ENCODE measurements around the gene KRCC1.

DNA sequence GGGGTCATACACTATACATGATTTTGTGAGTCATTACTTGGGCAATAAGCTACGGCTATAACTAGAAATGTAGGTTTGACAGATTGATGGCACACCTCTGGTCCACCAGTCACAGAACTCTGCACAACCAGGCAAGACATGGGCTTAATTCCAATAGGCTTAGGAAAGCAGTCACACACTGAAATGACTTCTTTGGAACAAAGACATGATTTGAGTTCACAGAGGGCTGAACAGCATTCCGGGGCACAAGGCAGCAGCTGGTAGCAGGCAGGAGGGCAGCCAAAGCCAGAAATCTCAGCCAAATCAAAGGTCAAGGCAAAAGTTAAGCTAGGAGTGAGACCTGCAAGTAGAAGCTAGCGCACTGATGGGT lies 44.9 kb upstream of the KRCC1 start:
- TF ChIP-seq, protein P1, sequence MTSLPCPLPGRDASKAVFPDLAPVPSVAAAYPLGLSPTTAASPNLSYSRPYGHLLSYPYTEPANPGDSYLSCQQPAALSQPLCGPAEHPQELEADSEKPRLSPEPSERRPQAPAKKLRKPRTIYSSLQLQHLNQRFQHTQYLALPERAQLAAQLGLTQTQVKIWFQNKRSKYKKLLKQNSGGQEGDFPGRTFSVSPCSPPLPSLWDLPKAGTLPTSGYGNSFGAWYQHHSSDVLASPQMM (CRISPR knock-in tag; IDR thresholded peaks at IDR 0.05), result no peak
- TF ChIP-seq TARDBP (IDR thresholded peaks at IDR 0.05), result no peak
- TF ChIP-seq NFRKB (IDR thresholded peaks at IDR 0.05; ENCODE audit: low read depth), result no peak
- TF ChIP-seq, protein P2, sequence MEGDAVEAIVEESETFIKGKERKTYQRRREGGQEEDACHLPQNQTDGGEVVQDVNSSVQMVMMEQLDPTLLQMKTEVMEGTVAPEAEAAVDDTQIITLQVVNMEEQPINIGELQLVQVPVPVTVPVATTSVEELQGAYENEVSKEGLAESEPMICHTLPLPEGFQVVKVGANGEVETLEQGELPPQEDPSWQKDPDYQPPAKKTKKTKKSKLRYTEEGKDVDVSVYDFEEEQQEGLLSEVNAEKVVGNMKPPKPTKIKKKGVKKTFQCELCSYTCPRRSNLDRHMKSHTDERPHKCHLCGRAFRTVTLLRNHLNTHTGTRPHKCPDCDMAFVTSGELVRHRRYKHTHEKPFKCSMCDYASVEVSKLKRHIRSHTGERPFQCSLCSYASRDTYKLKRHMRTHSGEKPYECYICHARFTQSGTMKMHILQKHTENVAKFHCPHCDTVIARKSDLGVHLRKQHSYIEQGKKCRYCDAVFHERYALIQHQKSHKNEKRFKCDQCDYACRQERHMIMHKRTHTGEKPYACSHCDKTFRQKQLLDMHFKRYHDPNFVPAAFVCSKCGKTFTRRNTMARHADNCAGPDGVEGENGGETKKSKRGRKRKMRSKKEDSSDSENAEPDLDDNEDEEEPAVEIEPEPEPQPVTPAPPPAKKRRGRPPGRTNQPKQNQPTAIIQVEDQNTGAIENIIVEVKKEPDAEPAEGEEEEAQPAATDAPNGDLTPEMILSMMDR (IDR thresholded peaks at IDR 0.05 in 2 of 3, conservative IDR thresholded peaks at IDR 0.05 in 1 of 3; ENCODE audit: insufficient read depth in 2 of 3, low read depth in 1 of 3, low read length in 3 of 3), result no peak
- TF ChIP-seq, protein P3, sequence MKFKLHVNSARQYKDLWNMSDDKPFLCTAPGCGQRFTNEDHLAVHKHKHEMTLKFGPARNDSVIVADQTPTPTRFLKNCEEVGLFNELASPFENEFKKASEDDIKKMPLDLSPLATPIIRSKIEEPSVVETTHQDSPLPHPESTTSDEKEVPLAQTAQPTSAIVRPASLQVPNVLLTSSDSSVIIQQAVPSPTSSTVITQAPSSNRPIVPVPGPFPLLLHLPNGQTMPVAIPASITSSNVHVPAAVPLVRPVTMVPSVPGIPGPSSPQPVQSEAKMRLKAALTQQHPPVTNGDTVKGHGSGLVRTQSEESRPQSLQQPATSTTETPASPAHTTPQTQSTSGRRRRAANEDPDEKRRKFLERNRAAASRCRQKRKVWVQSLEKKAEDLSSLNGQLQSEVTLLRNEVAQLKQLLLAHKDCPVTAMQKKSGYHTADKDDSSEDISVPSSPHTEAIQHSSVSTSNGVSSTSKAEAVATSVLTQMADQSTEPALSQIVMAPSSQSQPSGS (CRISPR knock-in tag; IDR thresholded peaks at IDR 0.05), result no peak
- no peak for TF ChIP-seq ZNF146 (CRISPR knock-in tag; IDR thresholded peaks at IDR 0.05; ENCODE audit: unreplicated experiment)
- TF ChIP-seq PTBP1 (IDR thresholded peaks at IDR 0.05; ENCODE audit: low read depth, low read length), result no peak
- TF ChIP-seq, protein P4, sequence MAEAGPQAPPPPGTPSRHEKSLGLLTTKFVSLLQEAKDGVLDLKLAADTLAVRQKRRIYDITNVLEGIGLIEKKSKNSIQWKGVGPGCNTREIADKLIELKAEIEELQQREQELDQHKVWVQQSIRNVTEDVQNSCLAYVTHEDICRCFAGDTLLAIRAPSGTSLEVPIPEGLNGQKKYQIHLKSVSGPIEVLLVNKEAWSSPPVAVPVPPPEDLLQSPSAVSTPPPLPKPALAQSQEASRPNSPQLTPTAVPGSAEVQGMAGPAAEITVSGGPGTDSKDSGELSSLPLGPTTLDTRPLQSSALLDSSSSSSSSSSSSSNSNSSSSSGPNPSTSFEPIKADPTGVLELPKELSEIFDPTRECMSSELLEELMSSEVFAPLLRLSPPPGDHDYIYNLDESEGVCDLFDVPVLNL (CRISPR knock-in tag; IDR thresholded peaks at IDR 0.05; ENCODE audit: low read depth), result no peak
- TF ChIP-seq, protein P5, sequence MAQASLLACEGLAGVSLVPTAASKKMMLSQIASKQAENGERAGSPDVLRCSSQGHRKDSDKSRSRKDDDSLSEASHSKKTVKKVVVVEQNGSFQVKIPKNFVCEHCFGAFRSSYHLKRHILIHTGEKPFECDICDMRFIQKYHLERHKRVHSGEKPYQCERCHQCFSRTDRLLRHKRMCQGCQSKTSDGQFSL (CRISPR knock-in tag; IDR thresholded peaks at IDR 0.05), result no peak
- TF ChIP-seq, protein P5 (tag; IDR thresholded peaks at IDR 0.05), result no peak
- TF ChIP-seq, protein P6, sequence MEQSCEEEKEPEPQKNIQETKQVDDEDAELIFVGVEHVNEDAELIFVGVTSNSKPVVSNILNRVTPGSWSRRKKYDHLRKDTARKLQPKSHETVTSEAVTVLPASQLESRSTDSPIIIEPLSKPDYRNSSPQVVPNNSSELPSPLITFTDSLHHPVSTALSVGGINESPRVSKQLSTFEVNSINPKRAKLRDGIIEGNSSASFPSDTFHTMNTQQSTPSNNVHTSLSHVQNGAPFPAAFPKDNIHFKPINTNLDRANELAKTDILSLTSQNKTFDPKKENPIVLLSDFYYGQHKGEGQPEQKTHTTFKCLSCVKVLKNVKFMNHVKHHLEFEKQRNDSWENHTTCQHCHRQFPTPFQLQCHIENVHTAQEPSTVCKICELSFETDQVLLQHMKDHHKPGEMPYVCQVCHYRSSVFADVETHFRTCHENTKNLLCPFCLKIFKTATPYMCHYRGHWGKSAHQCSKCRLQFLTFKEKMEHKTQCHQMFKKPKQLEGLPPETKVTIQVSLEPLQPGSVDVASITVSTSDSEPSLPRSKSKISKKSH (CRISPR knock-in tag; IDR thresholded peaks at IDR 0.05), result no peak
- no peak for TF ChIP-seq ADNP (tag; IDR thresholded peaks at IDR 0.05)
- TF ChIP-seq, protein P7, sequence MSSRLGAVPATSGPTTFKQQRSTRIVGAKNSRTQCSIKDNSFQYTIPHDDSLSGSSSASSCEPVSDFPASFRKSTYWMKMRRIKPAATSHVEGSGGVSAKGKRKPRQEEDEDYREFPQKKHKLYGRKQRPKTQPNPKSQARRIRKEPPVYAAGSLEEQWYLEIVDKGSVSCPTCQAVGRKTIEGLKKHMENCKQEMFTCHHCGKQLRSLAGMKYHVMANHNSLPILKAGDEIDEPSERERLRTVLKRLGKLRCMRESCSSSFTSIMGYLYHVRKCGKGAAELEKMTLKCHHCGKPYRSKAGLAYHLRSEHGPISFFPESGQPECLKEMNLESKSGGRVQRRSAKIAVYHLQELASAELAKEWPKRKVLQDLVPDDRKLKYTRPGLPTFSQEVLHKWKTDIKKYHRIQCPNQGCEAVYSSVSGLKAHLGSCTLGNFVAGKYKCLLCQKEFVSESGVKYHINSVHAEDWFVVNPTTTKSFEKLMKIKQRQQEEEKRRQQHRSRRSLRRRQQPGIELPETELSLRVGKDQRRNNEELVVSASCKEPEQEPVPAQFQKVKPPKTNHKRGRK (tag; IDR thresholded peaks at IDR 0.05), result no peak
- TF ChIP-seq ZNF274 (IDR thresholded peaks at IDR 0.05; ENCODE audit: borderline replicate concordance, low read depth, low read length), result no peak
